HFFc6 (cell line): Measurements from ENCODE around the gene GSTT2. TPM values are rescaled to one million over a fixed set of nuclear protein-coding genes. Genes with fewer than 3 reads are reported as not detected.

ENCODE experiments used
- DNase-seq: peaks from one replicate; pipeline ENCODE4 v3.0.0-alpha.2; 2018
- H3K27ac Mint-ChIP-seq: 2 replicates; pipeline ENCODE4 v1.8.0; 2020; ENCODE audit warnings: mild to moderate bottlenecking, mixed read lengths
- H3K27me3 Mint-ChIP-seq: 2 replicates; pipeline ENCODE4 v1.8.0; 2021; ENCODE audit warnings: mild to moderate bottlenecking, moderate library complexity, mixed read lengths; ENCODE audit not compliant: insufficient read depth
- H3K36me3 Mint-ChIP-seq: 2 replicates; pipeline ENCODE4 v1.8.0; 2021; ENCODE audit warnings: low read depth, mixed read lengths
- H3K4me1 Mint-ChIP-seq: 2 replicates; pipeline ENCODE4 v1.8.0; 2020; ENCODE audit warnings: low read depth, mixed read lengths
- H3K4me3 Mint-ChIP-seq: 2 replicates; pipeline ENCODE4 v1.8.0; 2020; ENCODE audit warnings: mild to moderate bottlenecking, moderate library complexity, mixed read lengths
- H3K9me3 Mint-ChIP-seq: 2 replicates; pipeline ENCODE4 v1.8.0; 2020; ENCODE audit warnings: mild to moderate bottlenecking, mixed read lengths
- CTCF ChIP-seq: fragments of 200-600 bp; sonication (generic); IDR thresholded peaks from 2 replicates; pipeline ENCODE4 v1.5.0; 2021; ENCODE audit warnings: antibody characterized with exemption, mild to moderate bottlenecking
- total RNA-seq, 6 experiments: library from RNA; stranded (reverse); fragmentation: NEBNext Ultra II Directional; extraction: Animal tissue kit (Norgen Biotek cat#: 25700); gene quantifications; 2 replicates in 1 of 6; 3 replicates in 5 of 6; pipeline ENCODE4 v1.2.3, GENCODE V29; 2021

GSTT2 gene
- total RNA-seq, 6 experiments from 2014 or later: 0.38 to 0.64 (median 0.43) TPM; not detected in 1

GRCh38 chr22:24026733-24027132 is 46.8 kb downstream of the GSTT2 start:
- no peaks in the 10 kb centered on the region for H3K9me3 Mint-ChIP-seq
- H3K4me3 Mint-ChIP-seq: no peak overlapping the region

GRCh38 chr22:24027389-24027975 is 47.5 kb downstream of the GSTT2 start:
- TF ChIP-seq CTCF: no peak
- no peak overlapping the region for H3K27ac Mint-ChIP-seq
- no peak for DNase-seq
- H3K27me3 Mint-ChIP-seq: no peaks in the 10 kb centered on the region
- peaks cover 11% of the 10 kb centered on the region for H3K4me1 Mint-ChIP-seq
- no peaks in the 10 kb centered on the region for H3K9me3 Mint-ChIP-seq
- no peak overlapping the region for H3K4me3 Mint-ChIP-seq
- peaks cover 8% of the 10 kb centered on the region; the same call in 1 of the 2 replicates for H3K36me3 Mint-ChIP-seq

More at GRCh38 chr22:24026733-24027132, 46.8 kb downstream of the GSTT2 start:
- H3K36me3 Mint-ChIP-seq: peaks cover 8% of the 10 kb centered on the region; the same call in 1 of the 2 replicates
- peaks cover 11% of the 10 kb centered on the region for H3K4me1 Mint-ChIP-seq
- H3K27ac Mint-ChIP-seq: no peak overlapping the region
- DNase-seq: no peak
- TF ChIP-seq CTCF: no peak
- H3K27me3 Mint-ChIP-seq: no peaks in the 10 kb centered on the region

GRCh38 chr22:24027991-24028390 is 48.1 kb downstream of the GSTT2 start:
- no peaks in the 10 kb centered on the region for H3K27me3 Mint-ChIP-seq
- no peak overlapping the region for H3K27ac Mint-ChIP-seq
- H3K4me1 Mint-ChIP-seq: peaks cover 7% of the 10 kb centered on the region
- no peak for DNase-seq
- H3K36me3 Mint-ChIP-seq: peaks cover 5% of the 10 kb centered on the region; the same call in 1 of the 2 replicates
- no peaks in the 10 kb centered on the region for H3K9me3 Mint-ChIP-seq
- no peak for TF ChIP-seq CTCF
- H3K4me3 Mint-ChIP-seq: no peak overlapping the region

GRCh38 chr22:24028533-24028932 is 48.6 kb downstream of the GSTT2 start:
- H3K4me3 Mint-ChIP-seq: no peak overlapping the region
- peaks cover 1% of the 10 kb centered on the region; the same call in 1 of the 2 replicates for H3K4me1 Mint-ChIP-seq
- no peak overlapping the region for H3K27ac Mint-ChIP-seq
- no peaks in the 10 kb centered on the region for H3K9me3 Mint-ChIP-seq
- H3K27me3 Mint-ChIP-seq: no peaks in the 10 kb centered on the region
- H3K36me3 Mint-ChIP-seq: no peaks in the 10 kb centered on the region
- no peak for DNase-seq
- TF ChIP-seq CTCF: no peak

GRCh38 chr22:24029304-24029703 is 49.4 kb downstream of the GSTT2 start:
- no peak for TF ChIP-seq CTCF
- H3K4me1 Mint-ChIP-seq: no peaks in the 10 kb centered on the region
- H3K4me3 Mint-ChIP-seq: no peak overlapping the region
- no peaks in the 10 kb centered on the region for H3K27me3 Mint-ChIP-seq
- no peaks in the 10 kb centered on the region for H3K9me3 Mint-ChIP-seq
- H3K36me3 Mint-ChIP-seq: no peaks in the 10 kb centered on the region
- DNase-seq: no peak
- H3K27ac Mint-ChIP-seq: no peak overlapping the region
